HG03045 (cell line): Measurements from ENCODE around the gene TMEM267.
A peak's percentile ranks its signal among the peaks of the same experiment; 100 is the strongest.
"Not testable (repeated sequence)": the region's sequence is repeated elsewhere in the genome, so short reads cannot be mapped to it uniquely, and the experiment has no call there.

Experiments used
- ATAC-seq: cut with Tn5 transposase; IDR thresholded peaks from one replicate; pipeline ENCODE4 v1.9.1; 2021; ENCODE audit warnings: mild to moderate bottlenecking, moderate library complexity; ENCODE audit not compliant: unreplicated experiment

Gene TMEM267

GRCh38 chr5:43411495-43411894 is 72.2 kb downstream of the TMEM267 start:
- no peak for ATAC-seq

DNA sequence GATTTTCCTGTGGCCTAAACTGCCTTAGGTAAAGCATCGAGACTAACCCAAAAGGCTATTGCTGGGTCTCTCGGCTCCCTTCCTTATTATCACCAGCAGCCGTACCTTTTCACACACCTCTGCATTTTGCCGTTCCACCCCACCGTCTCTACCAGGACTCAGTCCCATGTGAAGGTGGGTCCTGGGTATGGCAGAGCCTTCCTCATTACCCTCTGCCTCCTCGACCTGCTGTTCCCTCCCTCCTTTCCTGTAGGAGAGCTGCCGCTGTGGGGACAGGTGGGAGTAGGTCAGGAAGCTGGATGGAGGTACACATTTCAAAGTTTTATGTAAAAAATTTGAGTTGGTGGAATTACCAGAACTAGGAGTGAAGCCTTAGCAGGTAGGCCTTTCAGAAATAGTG is 73.3 kb downstream of the TMEM267 start:
- no peak for ATAC-seq

DNA sequence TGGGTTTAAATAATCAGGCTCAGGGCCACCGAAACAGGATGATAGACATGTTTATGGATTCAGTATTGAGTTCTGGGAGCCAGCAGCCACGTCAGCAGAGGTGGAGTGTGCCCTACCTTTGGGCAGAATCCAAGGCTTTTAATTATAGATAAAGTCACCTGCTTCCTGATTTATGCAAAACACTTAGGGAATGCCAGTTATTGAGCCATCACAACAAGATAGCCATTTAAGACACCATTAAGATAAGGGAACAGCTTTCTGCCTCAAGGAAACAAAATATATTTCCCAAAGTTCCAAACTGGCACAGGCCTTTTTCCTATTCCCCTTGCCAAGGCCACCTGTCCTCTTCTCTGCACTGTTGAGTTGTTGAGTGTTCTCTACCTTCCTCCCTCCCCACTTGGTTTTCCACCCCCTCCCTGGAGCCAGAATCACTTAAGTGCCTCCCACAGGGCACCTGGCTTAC is 73.8 kb downstream of the TMEM267 start:
- no peak for ATAC-seq

DNA sequence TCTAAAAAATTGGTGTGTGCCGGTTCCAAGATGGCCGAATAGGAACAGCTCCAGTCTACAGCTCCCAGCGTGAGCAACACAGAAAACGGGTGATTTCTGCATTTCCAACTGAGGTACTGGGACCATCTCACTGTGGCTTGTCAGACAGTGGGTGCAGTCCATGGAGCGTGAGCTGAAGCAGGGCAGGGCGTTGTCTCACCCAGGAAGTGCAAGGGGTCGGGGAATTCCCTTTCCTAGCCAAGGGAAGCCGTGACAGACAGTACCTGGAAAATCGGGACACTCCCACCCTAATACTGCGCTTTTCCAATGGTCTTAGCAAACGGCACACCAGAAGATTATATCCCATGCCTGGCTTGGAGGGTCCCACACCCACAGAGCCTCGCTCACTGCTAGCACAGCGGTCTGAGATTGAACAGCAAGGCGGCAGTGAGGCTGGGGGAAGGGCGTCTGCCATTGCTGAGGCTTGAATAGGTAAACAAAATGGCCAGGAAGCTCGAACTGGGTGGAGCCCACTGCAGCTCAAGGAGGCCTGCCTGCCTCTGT is 81.1 kb downstream of the TMEM267 start:
- ATAC-seq, result not testable (repeated sequence)

- ATAC-seq, result no peak
Measured at GRCh38 chr5:43401827-43402226, 81.8 kb downstream of the TMEM267 start.

GRCh38 chr5:43400082-43400481 is 83.6 kb downstream of the TMEM267 start:
- ATAC-seq, result no peak

DNA sequence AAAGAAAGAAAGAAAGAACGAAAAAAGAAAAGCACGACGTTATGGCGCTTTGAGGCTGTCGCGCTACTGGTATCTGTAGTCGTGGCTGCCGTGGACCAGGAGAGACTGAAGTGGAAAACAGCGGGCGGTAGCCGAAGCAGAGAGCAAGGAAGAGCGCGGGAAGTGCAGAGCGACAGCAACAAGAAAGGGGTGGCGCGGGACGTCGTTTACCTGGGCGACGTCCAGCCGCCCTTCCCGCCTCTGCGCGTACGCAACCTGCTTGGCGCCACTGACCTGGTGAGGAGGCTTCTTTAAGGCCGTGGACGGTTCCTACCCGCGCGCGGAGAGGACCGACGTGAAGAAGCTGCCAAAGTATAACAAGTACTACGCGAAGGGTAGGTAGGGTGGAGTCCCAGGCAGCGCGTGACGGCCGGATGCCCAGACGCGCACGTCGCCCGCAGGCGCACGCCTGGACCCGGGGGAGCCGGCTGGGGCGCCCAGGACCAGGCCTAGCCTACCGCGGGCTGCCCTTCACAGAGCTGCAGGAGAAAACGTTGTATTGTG is 86.8 kb downstream of the TMEM267 start:
- peak; percentile 97 for ATAC-seq
